IPS-18a (cell line): Measurements from ENCODE around the gene ZNF609.

Source experiments
- H3K27ac ChIP-seq: one replicate; pipeline ENCODE4 v1.5.1; 2013; ENCODE audit warnings: low read length
- H3K27me3 ChIP-seq: one replicate; pipeline ENCODE4 v1.6.1; 2013; ENCODE audit warnings: mild to moderate bottlenecking, low read length; ENCODE audit not compliant: control insufficient read depth, insufficient read depth
- H3K36me3 ChIP-seq: one replicate; pipeline ENCODE4 v1.6.1; 2013; ENCODE audit warnings: low read depth, low read length; ENCODE audit not compliant: control insufficient read depth
- H3K4me1 ChIP-seq: one replicate; pipeline ENCODE4 v1.6.1; 2013; ENCODE audit warnings: low read depth, low read length; ENCODE audit not compliant: control insufficient read depth
- H3K4me3 ChIP-seq: one replicate; pipeline ENCODE4 v1.5.1; 2013; ENCODE audit warnings: low read length
- H3K9ac ChIP-seq: one replicate; pipeline ENCODE4 v1.6.1; 2013; ENCODE audit warnings: mild to moderate bottlenecking, low read length, moderate library complexity
- H3K9me3 ChIP-seq: one replicate; pipeline ENCODE4 v1.6.1; 2013; ENCODE audit warnings: low read depth, low read length; ENCODE audit not compliant: control insufficient read depth

Gene ZNF609

GRCh38 chr15:64685230-64685888 lies 225.0 kb downstream of the ZNF609 start:
- Histone ChIP-seq H3K9me3 (no peaks in the 10 kb centered on the region), H3K27me3 (no peaks in the 10 kb centered on the region), H3K9ac (peak overlapping the region; percentile 25), H3K36me3 (peaks cover 74% of the 10 kb centered on the region), H3K4me1 (peaks cover 14% of the 10 kb centered on the region), H3K4me3 (no peak overlapping the region), H3K27ac (peak overlapping the region; percentile 36)

GRCh38 chr15:64686130-64686735 lies 225.9 kb downstream of the ZNF609 start:
- no peaks in the 10 kb centered on the region for H3K9me3 ChIP-seq
- peaks cover 75% of the 10 kb centered on the region for H3K36me3 ChIP-seq
- no peaks in the 10 kb centered on the region for H3K27me3 ChIP-seq
- no peak overlapping the region for H3K9ac ChIP-seq
- H3K27ac ChIP-seq, result no peak overlapping the region
- no peak overlapping the region for H3K4me3 ChIP-seq
- H3K4me1 ChIP-seq, result peaks cover 14% of the 10 kb centered on the region

- H3K27ac ChIP-seq, result no peak overlapping the region
- no peaks in the 10 kb centered on the region for H3K27me3 ChIP-seq
- H3K4me3 ChIP-seq, result no peak overlapping the region
- H3K9me3 ChIP-seq, result no peaks in the 10 kb centered on the region
- H3K4me1 ChIP-seq, result peaks cover 14% of the 10 kb centered on the region
- no peak overlapping the region for H3K9ac ChIP-seq
- H3K36me3 ChIP-seq, result peaks cover 73% of the 10 kb centered on the region
Observed at GRCh38 chr15:64687172-64687571, 226.8 kb downstream of the ZNF609 start.

- Histone ChIP-seq H3K36me3 (peaks cover 71% of the 10 kb centered on the region), H3K9ac (no peak overlapping the region), H3K27ac (no peak overlapping the region), H3K9me3 (no peaks in the 10 kb centered on the region), H3K4me3 (no peak overlapping the region), H3K27me3 (no peaks in the 10 kb centered on the region), H3K4me1 (peaks cover 14% of the 10 kb centered on the region)
Observed at GRCh38 chr15:64687688-64688087, 227.3 kb downstream of the ZNF609 start.

DNA sequence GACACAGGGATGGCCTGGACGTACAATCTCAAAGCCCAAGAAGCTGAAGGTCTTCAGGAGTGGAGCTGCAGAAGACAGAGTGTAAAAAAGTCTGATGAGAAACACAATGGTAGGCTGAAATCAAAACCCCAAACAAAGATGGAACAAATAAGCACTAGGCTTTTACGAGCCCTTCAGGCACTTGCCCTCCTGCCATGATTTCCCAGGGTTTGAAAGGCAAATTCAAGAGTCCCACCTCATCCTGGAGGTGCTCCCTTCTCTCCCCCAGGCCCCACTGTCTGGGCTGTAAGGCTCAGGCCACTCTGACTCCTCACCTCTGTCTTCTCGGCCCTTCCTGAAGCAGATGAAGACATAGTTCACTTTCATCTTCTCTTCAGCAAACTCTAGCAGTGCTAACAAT lies 228.4 kb downstream of the ZNF609 start:
- H3K27me3 ChIP-seq, result no peaks in the 10 kb centered on the region
- peaks cover 71% of the 10 kb centered on the region for H3K36me3 ChIP-seq
- no peak overlapping the region for H3K27ac ChIP-seq
- no peaks in the 10 kb centered on the region for H3K9me3 ChIP-seq
- peaks cover 14% of the 10 kb centered on the region for H3K4me1 ChIP-seq
- no peak overlapping the region for H3K4me3 ChIP-seq
- H3K9ac ChIP-seq, result no peak overlapping the region

DNA sequence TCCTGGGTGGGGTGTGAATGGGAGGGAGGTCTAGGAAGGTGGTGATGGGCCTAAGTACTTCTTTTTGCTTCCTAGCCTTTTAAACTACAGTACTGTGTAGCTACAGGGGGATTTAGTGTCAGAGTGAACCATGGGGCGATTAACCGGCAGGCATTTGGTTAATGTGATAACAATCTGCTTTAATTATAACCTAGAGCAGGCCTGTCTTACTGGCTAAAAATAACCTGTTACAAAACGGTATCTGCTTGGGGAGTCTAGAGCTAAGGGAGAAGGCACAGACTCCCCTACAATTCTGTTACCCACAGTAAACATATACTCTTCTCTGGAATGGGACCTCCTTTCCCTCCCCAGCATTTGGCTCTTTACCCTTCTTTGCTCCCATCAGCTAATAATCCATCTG lies 229.6 kb downstream of the ZNF609 start:
- Histone ChIP-seq H3K27me3 (no peaks in the 10 kb centered on the region), H3K4me1 (peaks cover 14% of the 10 kb centered on the region), H3K9me3 (no peaks in the 10 kb centered on the region), H3K36me3 (peaks cover 73% of the 10 kb centered on the region), H3K9ac (no peak overlapping the region), H3K4me3 (no peak overlapping the region), H3K27ac (no peak overlapping the region)

DNA sequence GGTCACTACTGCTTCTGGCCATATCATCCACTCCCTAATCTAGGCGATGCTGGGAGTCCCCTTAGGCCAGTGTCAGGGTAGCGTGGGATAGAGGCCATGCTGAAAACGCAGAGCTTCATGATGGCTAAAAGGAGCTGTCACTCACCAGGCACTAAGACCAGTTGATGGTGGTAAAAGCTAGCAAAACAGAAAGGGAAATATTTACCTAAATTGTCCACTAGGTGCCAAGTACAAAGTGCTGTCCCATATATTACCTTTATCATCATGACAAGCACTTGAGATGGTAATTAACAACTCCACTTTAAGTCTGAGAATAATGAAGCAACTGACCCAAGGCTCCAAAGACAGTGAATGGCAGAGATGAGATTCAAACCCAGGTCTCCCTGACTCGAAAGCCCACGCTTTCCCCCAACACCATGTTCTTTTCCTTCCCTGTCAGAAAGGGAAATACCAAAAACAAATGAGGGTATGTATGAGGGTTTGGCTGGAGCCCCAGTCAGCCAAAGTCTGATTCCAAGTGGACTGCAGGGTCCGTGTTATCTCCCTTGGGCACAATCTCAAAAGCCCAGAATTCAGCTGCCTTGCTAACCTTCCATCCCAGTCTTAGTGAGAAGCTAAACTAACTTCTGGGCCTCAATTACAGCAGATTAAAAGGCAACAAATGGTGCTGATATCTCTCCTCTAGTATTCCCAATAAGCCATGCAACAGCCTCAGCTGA lies 230.4 kb downstream of the ZNF609 start:
- Histone ChIP-seq H3K27ac (no peak overlapping the region), H3K36me3 (peaks cover 77% of the 10 kb centered on the region)

GRCh38 chr15:64691896-64692565 lies 231.7 kb downstream of the ZNF609 start:
- no peak overlapping the region for H3K4me3 ChIP-seq
- H3K4me1 ChIP-seq, result peaks cover 13% of the 10 kb centered on the region
- H3K9ac ChIP-seq, result no peak overlapping the region
- H3K27me3 ChIP-seq, result no peaks in the 10 kb centered on the region
- no peaks in the 10 kb centered on the region for H3K9me3 ChIP-seq
- H3K36me3 ChIP-seq, result peaks cover 80% of the 10 kb centered on the region
- no peak overlapping the region for H3K27ac ChIP-seq

More for the DNA sequence above, 230.4 kb downstream of the ZNF609 start:
- Histone ChIP-seq H3K4me1 (peaks cover 7% of the 10 kb centered on the region), H3K27me3 (no peaks in the 10 kb centered on the region), H3K9me3 (no peaks in the 10 kb centered on the region), H3K4me3 (no peak overlapping the region), H3K9ac (no peak overlapping the region)

- H3K27me3 ChIP-seq, result no peaks in the 10 kb centered on the region
- no peak overlapping the region for H3K9ac ChIP-seq
- no peaks in the 10 kb centered on the region for H3K9me3 ChIP-seq
- peaks cover 76% of the 10 kb centered on the region for H3K36me3 ChIP-seq
- no peak overlapping the region for H3K27ac ChIP-seq
- peaks cover 21% of the 10 kb centered on the region for H3K4me1 ChIP-seq
- H3K4me3 ChIP-seq, result no peak overlapping the region
Observed at GRCh38 chr15:64693134-64693533, 232.8 kb downstream of the ZNF609 start.

DNA sequence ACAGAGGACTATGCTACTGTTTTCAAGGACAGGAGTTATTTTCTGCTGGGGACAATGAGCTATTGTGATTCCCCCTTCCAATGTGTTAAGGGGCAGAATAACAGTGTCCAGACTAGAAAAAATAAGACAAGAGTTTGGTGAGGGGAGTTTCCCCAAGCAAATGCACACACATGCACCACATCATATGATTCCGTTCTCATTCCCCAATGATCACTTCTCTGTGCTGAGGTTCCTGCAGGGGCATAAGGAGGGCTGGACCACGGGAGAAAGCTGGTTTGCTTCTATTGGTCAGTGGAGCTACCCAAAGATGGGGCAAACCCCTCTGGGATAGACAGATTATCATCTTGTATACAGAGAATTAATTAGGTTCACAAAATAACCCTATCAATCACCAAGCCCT lies 234.4 kb downstream of the ZNF609 start:
- no peaks in the 10 kb centered on the region for H3K27me3 ChIP-seq
- H3K27ac ChIP-seq, result no peak overlapping the region
- peaks cover 33% of the 10 kb centered on the region for H3K4me1 ChIP-seq
- peaks cover 62% of the 10 kb centered on the region for H3K36me3 ChIP-seq
- H3K4me3 ChIP-seq, result no peak overlapping the region
- H3K9me3 ChIP-seq, result no peaks in the 10 kb centered on the region
- H3K9ac ChIP-seq, result no peak overlapping the region

DNA sequence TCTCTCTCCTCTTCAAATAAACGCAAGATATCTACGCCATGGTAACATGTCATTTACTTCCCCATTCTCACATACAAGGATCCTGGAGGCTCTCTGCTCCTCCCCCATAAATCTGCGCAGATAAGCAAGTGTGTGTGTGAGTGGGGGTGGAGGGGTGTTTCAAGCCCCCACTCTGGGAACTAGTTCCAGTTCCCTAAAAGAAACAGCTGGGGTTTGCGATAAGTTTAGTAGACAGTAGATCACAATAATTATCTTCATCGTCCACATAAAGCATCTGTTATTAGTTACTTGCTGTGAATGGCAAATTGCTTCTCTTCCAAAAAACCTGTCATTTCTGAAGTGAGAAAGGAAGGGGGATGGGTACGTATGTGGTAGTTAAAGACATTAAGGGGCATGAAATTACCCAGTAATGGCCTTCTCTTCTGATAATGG lies 235.2 kb downstream of the ZNF609 start:
- no peaks in the 10 kb centered on the region for H3K27me3 ChIP-seq
- no peak overlapping the region for H3K9ac ChIP-seq
- no peak overlapping the region for H3K4me3 ChIP-seq
- H3K36me3 ChIP-seq, result peaks cover 54% of the 10 kb centered on the region
- H3K9me3 ChIP-seq, result no peaks in the 10 kb centered on the region
- H3K27ac ChIP-seq, result no peak overlapping the region
- H3K4me1 ChIP-seq, result peaks cover 40% of the 10 kb centered on the region
